Neural cell (in vitro differentiated cells): ENCODE results near the gene LTA4H.

Source experiments
- EZH2 ChIP-seq: fragments of 200-600, 300-800 bp; shearing (Covaris generic), sonication (generic); IDR thresholded peaks from 2 replicates; pipeline ENCODE4 v1.6.1; 2014; ENCODE audit warnings: antibody characterized with exemption, low read length, borderline replicate concordance, mild to moderate bottlenecking; ENCODE audit not compliant: insufficient read depth, poor library complexity, severe bottlenecking
- POLR2AphosphoS5 ChIP-seq: IDR thresholded peaks from 2 replicates; pipeline ENCODE4 v1.6.1; 2012

DNA sequence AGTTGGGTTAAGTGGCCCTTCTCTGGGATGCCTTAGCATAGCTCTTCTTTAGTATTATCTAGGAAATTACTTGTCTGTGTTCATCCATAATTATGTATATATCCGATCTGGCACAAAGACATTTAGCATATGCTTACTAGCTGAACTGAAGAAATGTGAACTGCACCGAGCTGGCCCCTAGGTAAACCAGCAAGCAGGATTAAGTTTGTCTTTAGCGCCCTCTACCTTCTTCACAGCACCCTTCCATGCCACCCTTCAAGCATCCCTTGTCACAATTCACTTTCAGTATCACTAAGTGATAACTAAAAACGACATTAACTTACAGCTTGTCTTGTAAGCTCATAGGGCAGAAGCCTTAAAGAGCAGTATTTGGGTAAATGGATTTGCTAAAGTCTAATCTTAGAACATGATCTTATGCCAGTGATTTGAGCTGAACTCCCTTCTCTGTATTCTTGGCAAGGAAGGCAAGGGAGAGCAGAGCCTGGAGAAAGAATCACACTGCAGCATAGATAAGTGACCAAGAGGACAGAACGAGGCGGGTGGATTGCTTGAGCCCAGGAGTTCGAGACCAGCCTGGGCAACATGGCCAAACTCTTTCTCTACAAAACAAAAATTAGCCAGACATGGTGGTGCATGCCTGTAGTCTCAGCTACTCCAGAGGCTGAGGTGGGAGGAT is 36.6 kb downstream of the LTA4H start:
- TF ChIP-seq POLR2AphosphoS5 = no peak
- no peak for TF ChIP-seq EZH2
